Measurements from ENCODE around the gene GOLGA2. TPM values are rescaled to one million over a fixed set of nuclear protein-coding genes. Genes with fewer than 3 reads are reported as not detected.

GOLGA2 gene
- total RNA-seq, 2 donors from 2014 or later = 53.2 to 138 TPM

DNA sequence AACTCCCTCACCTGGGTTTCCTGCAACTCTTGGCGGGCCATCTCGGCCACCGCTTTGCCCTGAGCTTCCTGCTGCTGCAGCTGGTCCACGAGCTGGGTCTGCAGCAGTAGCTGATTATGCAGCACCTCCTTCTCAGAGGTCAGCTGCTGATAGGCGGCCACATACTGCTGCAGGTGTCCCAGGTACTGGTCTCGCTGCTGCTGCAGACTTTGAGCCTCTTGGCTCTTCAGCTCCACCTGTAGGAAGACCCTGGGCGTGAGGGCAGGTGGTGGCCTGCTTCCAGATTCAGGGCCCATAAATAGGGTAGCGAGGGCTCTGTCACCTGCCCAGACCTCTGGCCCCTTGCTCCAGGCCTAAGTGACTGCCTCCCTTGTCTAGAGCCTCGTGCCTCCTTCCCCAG is 16.7 kb downstream of the GOLGA2 start:
- intact Hi-C loops (cut with DNase I) = no loop called here
- peaks cover 21 to 42% of the 10 kb centered on the region in 2 donors for H3K36me3 ChIP-seq (replicated peaks in 1 of 2; ENCODE audit: insufficient read depth in 1 of 2, low read depth in 2 of 2)

GRCh38 chr9:128258326-128258725 is 17.5 kb downstream of the GOLGA2 start:
- ATAC-seq (no peak), DNase-seq (no peak)
- Histone ChIP-seq H3K4me3 (no peak overlapping the region), H3K4me1 (no peaks in the 10 kb centered on the region), H3K27ac (no peak overlapping the region), H3K9me3 (no peaks in the 10 kb centered on the region), H3K36me3 (replicated peaks in 1 of 2; ENCODE audit: insufficient read depth in 1 of 2, low read depth in 2 of 2) (peaks cover 21 to 42% of the 10 kb centered on the region in 2 donors), H3K27me3 (no peaks in the 10 kb centered on the region)
- intact Hi-C loops (cut with DNase I) = no loop called here
- 95 to 97% methylated on average over 5 to 6 of the region's 6 CpGs for WGBS, 2 donors
- TF ChIP-seq CTCF (IDR thresholded peaks at IDR 0.05) (no peak), POLR2A (IDR thresholded peaks at IDR 0.05) (no peak)

More for the DNA sequence above, 16.7 kb downstream of the GOLGA2 start:
- H3K27ac ChIP-seq = no peak overlapping the region
- H3K9me3 ChIP-seq = no peaks in the 10 kb centered on the region
- no peaks in the 10 kb centered on the region for H3K27me3 ChIP-seq
- no peak for TF ChIP-seq POLR2A (IDR thresholded peaks at IDR 0.05)
- H3K4me1 ChIP-seq = no peaks in the 10 kb centered on the region
- no peak for ATAC-seq
- no peak for DNase-seq
- no peak overlapping the region for H3K4me3 ChIP-seq
- 85 to 87% methylated on average over 8 to 9 of the region's 9 CpGs for WGBS, 2 donors

DNA sequence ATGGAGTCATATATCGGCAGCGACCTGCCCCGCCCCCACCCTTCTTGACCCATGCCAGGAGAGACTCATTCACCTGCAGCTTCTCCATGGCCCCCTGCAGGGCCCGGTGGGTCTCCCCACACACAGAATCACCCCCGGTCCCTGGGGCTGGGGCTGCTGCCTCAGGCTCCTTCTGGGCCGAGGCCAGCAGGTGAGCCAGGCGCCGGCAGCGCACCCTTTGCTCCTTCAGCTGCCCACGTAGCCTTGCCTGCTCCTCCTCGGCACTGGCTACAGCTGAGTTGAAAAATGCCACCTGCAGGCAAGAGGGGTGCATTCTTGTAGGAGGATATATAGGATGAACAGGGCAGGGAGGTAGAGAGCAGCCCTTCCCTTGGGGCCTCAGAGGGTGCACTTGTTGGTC is 17.9 kb downstream of the GOLGA2 start:
- ATAC-seq = no peak
- no peaks in the 10 kb centered on the region for H3K4me1 ChIP-seq
- H3K4me3 ChIP-seq = no peak overlapping the region
- TF ChIP-seq POLR2A (IDR thresholded peaks at IDR 0.05) (no peak), CTCF (IDR thresholded peaks at IDR 0.05) (no peak)
- peaks cover 21 to 42% of the 10 kb centered on the region in 2 donors for H3K36me3 ChIP-seq (replicated peaks in 1 of 2; ENCODE audit: insufficient read depth in 1 of 2, low read depth in 2 of 2)
- no peak for DNase-seq
- no peak overlapping the region for H3K27ac ChIP-seq
- intact Hi-C loops (cut with DNase I) = no loop called here
- 75 to 95% methylated on average over 2 to 9 of the region's 11 CpGs for WGBS, 2 donors
- H3K27me3 ChIP-seq = no peaks in the 10 kb centered on the region
- no peaks in the 10 kb centered on the region for H3K9me3 ChIP-seq

DNA sequence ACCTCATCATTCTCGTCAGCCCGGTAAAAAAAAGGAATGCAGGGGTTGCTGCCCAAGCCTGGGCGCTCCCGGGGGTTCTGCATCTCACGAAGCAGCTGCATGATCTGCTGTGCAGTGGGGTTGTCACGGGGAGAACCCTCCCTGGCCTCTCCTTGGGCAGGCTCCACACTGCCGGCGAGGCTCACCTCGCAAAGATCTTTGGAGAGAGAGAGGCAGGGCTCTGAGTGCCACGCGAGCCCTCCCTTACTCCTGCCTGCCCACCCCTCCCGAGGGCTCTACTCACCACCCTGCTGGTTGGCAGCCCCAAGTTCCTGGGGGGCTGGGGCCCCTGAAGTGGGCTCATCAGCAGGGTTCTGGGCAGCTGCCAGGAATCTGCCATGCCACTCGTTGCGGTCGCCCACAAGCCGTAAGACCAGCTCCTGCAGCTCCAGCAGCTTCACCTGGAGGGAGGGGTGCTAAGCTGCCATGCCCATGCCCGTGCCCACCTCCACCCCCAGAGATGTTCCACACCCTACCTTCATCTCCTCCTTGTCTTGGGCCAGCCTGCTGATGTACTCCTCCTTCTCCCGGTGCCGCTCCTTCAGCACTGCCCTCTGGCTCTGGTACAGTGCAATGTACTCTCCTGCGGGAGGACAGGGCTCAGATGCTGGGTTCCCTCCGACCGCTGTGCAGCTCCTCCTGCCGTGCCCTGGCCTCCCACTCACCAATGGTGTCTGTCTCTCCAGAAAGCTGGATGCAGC is 18.6 kb downstream of the GOLGA2 start:
- H3K4me1 ChIP-seq = no peaks in the 10 kb centered on the region
- no peak overlapping the region for H3K4me3 ChIP-seq
- peaks cover 21 to 38% of the 10 kb centered on the region in 2 donors for H3K36me3 ChIP-seq (replicated peaks in 1 of 2; ENCODE audit: insufficient read depth in 1 of 2, low read depth in 2 of 2)
- no peak for TF ChIP-seq CTCF (IDR thresholded peaks at IDR 0.05)
- no peak for TF ChIP-seq POLR2A (IDR thresholded peaks at IDR 0.05)
- intact Hi-C loops (cut with DNase I) = no loop called here
- ATAC-seq = no peak
- no peak overlapping the region for H3K27ac ChIP-seq
- DNase-seq = no peak
- WGBS, 2 donors = 79 to 94% methylated on average over 15 to 23 of the region's 23 CpGs
- H3K27me3 ChIP-seq = no peaks in the 10 kb centered on the region
- no peaks in the 10 kb centered on the region for H3K9me3 ChIP-seq

DNA sequence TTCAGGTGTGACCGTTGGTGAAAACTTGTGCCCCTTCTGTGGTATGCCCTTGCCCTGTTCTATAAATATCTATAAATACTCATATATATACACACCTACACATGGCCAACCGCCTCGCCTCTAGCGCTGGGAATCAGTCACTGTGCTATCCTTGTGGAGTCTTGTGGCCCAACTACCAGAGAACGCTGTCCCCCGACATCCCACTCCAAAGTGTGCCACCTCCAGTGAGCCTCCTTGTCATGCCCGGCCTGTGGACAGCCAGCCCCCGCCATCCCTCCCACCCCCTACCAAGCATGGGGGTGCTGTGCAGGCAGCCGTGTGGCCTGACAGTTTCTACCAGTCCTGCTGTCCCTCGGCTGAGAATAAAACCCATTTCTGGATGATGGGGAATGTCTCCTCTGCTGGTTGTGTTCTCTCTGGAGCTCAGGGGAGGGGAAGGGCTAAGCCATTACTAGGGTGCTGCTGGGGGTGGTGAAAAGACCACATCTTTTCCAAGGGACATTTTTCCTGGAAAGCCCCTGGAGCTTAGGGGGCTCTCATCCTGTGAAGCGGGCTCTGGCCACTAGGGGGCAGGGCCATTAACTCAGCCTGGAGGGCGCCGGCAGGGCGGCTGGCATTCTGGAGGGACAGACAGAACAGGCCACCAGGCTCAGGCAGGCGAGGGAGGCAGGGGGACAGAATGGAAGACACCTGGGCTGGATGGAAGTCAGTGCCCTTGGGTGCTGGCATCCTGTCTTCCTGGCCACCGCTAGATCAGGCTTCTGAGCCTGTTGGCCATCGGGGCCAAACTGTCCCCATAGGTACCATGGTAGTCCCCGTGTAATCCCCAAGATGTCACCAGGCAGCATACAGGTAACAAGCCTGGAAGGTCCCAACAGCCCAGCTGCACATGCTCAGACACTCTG is 20.7 kb downstream of the GOLGA2 start:
- 63 to 71% methylated on average over 12 to 18 of the region's 18 CpGs for WGBS, 2 donors
- no peak overlapping the region for H3K27ac ChIP-seq
- ATAC-seq (peak; percentile 39), DNase-seq (peak; percentile 61 to 76 (median 63))
- H3K4me1 ChIP-seq = peaks cover 11% of the 10 kb centered on the region
- no peaks in the 10 kb centered on the region for H3K27me3 ChIP-seq
- intact Hi-C loops (cut with DNase I) = no loop called here
- peak; percentile 63 to 82 (median 73) for TF ChIP-seq CTCF (IDR thresholded peaks at IDR 0.05)
- no peak for TF ChIP-seq POLR2A (IDR thresholded peaks at IDR 0.05)
- peaks cover 18 to 24% of the 10 kb centered on the region in 2 donors for H3K36me3 ChIP-seq (replicated peaks in 1 of 2; ENCODE audit: insufficient read depth in 1 of 2, low read depth in 2 of 2)
- H3K4me3 ChIP-seq = no peak overlapping the region
- no peaks in the 10 kb centered on the region for H3K9me3 ChIP-seq

Data from body of pancreas (tissue), 4 donors.